Mucosa of rectum (tissue), 2 donors: Measurements from ENCODE around the gene TCF7L1.

Experiments used
- H3K27ac ChIP-seq, 2 donors: one replicate each; pipeline ENCODE4 v1.7.0; 2013; ENCODE audit warnings: inconsistent platforms in 2 of 2, low read depth in 2 of 2, low read length in 2 of 2
- H3K27me3 ChIP-seq, 2 donors: one replicate each; pipeline ENCODE4 v1.7.0; 2013; ENCODE audit warnings: low read length in 2 of 2; ENCODE audit not compliant: control insufficient read depth in 2 of 2, insufficient read depth in 2 of 2
- H3K36me3 ChIP-seq, 2 donors: one replicate each; pipeline ENCODE4 v1.7.0; 2013; ENCODE audit warnings: low read length in 2 of 2; ENCODE audit not compliant: control insufficient read depth in 2 of 2, insufficient read depth in 2 of 2
- H3K4me1 ChIP-seq, 2 donors: one replicate each; pipeline ENCODE4 v1.7.0; 2013; ENCODE audit warnings: low read length in 2 of 2, mild to moderate bottlenecking in 1 of 2; ENCODE audit not compliant: control insufficient read depth in 2 of 2, insufficient read depth in 2 of 2
- H3K4me3 ChIP-seq, 2 donors: one replicate each; pipeline ENCODE4 v1.7.0; 2013; ENCODE audit warnings: low read length in 2 of 2
- H3K9ac ChIP-seq, 2 donors: one replicate each; pipeline ENCODE4 v1.7.0; 2013; ENCODE audit warnings: low read length in 2 of 2, low read depth in 1 of 2, mild to moderate bottlenecking in 1 of 2
- H3K9me3 ChIP-seq, 2 donors: one replicate each; pipeline ENCODE4 v1.7.0; 2013; ENCODE audit warnings: low read length in 2 of 2; ENCODE audit not compliant: control insufficient read depth in 2 of 2
- donor health status: healthy.
- donor health status: Normal muscosa, but diverticular disease.

Gene TCF7L1

GRCh38 chr2:85255813-85256594, 122.8 kb downstream of the TCF7L1 start:
- Histone ChIP-seq H3K4me3 (no peak overlapping the region), H3K9ac (no peak overlapping the region), H3K27me3 (no peaks in the 10 kb centered on the region), H3K36me3 (no peaks in the 10 kb centered on the region), H3K4me1 (peaks cover 5 to 17% of the 10 kb centered on the region in 2 donors), H3K27ac (no peak overlapping the region), H3K9me3 (no peaks in the 10 kb centered on the region)

- Histone ChIP-seq H3K4me1 (peaks cover 5 to 17% of the 10 kb centered on the region in 2 donors), H3K9ac (no peak overlapping the region), H3K36me3 (no peaks in the 10 kb centered on the region), H3K27me3 (no peaks in the 10 kb centered on the region), H3K9me3 (no peaks in the 10 kb centered on the region), H3K27ac (peak overlapping the region in 1 of 2 donors; percentile 26), H3K4me3 (no peak overlapping the region)
Measured at GRCh38 chr2:85257359-85257969, 124.3 kb downstream of the TCF7L1 start.

- Histone ChIP-seq H3K9ac (no peak overlapping the region), H3K27ac (no peak overlapping the region)
Measured at GRCh38 chr2:85257970-85258605, 124.9 kb downstream of the TCF7L1 start.

GRCh38 chr2:85259101-85259590, 126.0 kb downstream of the TCF7L1 start:
- H3K27ac ChIP-seq: peak overlapping the region in 1 of 2 donors; percentile 32
- peaks cover 5 to 17% of the 10 kb centered on the region in 2 donors for H3K4me1 ChIP-seq
- no peaks in the 10 kb centered on the region for H3K9me3 ChIP-seq
- H3K27me3 ChIP-seq: no peaks in the 10 kb centered on the region
- H3K36me3 ChIP-seq: no peaks in the 10 kb centered on the region
- no peak overlapping the region for H3K4me3 ChIP-seq
- H3K9ac ChIP-seq: no peak overlapping the region

More at GRCh38 chr2:85257970-85258605, 124.9 kb downstream of the TCF7L1 start:
- H3K36me3 ChIP-seq: no peaks in the 10 kb centered on the region
- no peaks in the 10 kb centered on the region for H3K9me3 ChIP-seq
- no peaks in the 10 kb centered on the region for H3K27me3 ChIP-seq
- peaks cover 5 to 17% of the 10 kb centered on the region in 2 donors for H3K4me1 ChIP-seq
- H3K4me3 ChIP-seq: no peak overlapping the region

GRCh38 chr2:85259879-85260278, 126.7 kb downstream of the TCF7L1 start:
- Histone ChIP-seq H3K4me1 (peaks cover 5 to 15% of the 10 kb centered on the region in 2 donors), H3K9ac (no peak overlapping the region), H3K27me3 (no peaks in the 10 kb centered on the region), H3K36me3 (no peaks in the 10 kb centered on the region), H3K4me3 (no peak overlapping the region), H3K27ac (peak overlapping the region in 1 of 2 donors; percentile 32), H3K9me3 (no peaks in the 10 kb centered on the region)

- Histone ChIP-seq H3K9me3 (no peaks in the 10 kb centered on the region), H3K4me3 (no peak overlapping the region), H3K36me3 (no peaks in the 10 kb centered on the region), H3K9ac (no peak overlapping the region), H3K4me1 (no peaks in the 10 kb centered on the region), H3K27me3 (no peaks in the 10 kb centered on the region), H3K27ac (no peak overlapping the region)
Measured at GRCh38 chr2:85263591-85263990, 130.4 kb downstream of the TCF7L1 start.

- Histone ChIP-seq H3K9ac (no peak overlapping the region), H3K27ac (no peak overlapping the region), H3K4me1 (no peaks in the 10 kb centered on the region), H3K36me3 (no peaks in the 10 kb centered on the region), H3K27me3 (no peaks in the 10 kb centered on the region), H3K9me3 (no peaks in the 10 kb centered on the region), H3K4me3 (no peak overlapping the region)
Measured at GRCh38 chr2:85264471-85264870, 131.3 kb downstream of the TCF7L1 start.

GRCh38 chr2:85265304-85265703, 132.1 kb downstream of the TCF7L1 start:
- no peak overlapping the region for H3K9ac ChIP-seq
- H3K27ac ChIP-seq: no peak overlapping the region

GRCh38 chr2:85266146-85267041, 133.2 kb downstream of the TCF7L1 start:
- no peak overlapping the region for H3K27ac ChIP-seq
- peaks cover 0 to 11% of the 10 kb centered on the region in 2 donors for H3K4me1 ChIP-seq
- H3K4me3 ChIP-seq: no peak overlapping the region
- no peaks in the 10 kb centered on the region for H3K9me3 ChIP-seq
- no peak overlapping the region for H3K9ac ChIP-seq
- no peaks in the 10 kb centered on the region for H3K36me3 ChIP-seq
- H3K27me3 ChIP-seq: no peaks in the 10 kb centered on the region

More at GRCh38 chr2:85265304-85265703, 132.1 kb downstream of the TCF7L1 start:
- H3K27me3 ChIP-seq: no peaks in the 10 kb centered on the region
- no peak overlapping the region for H3K4me3 ChIP-seq
- no peaks in the 10 kb centered on the region for H3K9me3 ChIP-seq
- H3K4me1 ChIP-seq: peaks cover 0 to 7% of the 10 kb centered on the region in 2 donors
- H3K36me3 ChIP-seq: no peaks in the 10 kb centered on the region
